H1 (cell line): ENCODE results near the gene LNPEP. TPM values are rescaled to one million over a fixed set of nuclear protein-coding genes. Genes with fewer than 3 reads are reported as not detected.

Source experiments
- CTCF ChIA-PET: fragments of 300-600 bp; sonication (Branson Sonifier 250); formaldehyde crosslinking; loops from one replicate; lab custom pipeline; 2021; ENCODE audit not compliant: partially characterized antibody; lab: Charles Lee
- POLR2A ChIA-PET: fragments of 300-600 bp; sonication (Branson Sonifier 250); formaldehyde crosslinking; loops from one replicate; lab custom pipeline; 2021; ENCODE audit warnings: inconsistent platforms; ENCODE audit not compliant: partially characterized antibody; lab: Charles Lee
- DNase-seq, 2 experiments: peaks; one replicate each; pipeline versions ENCODE4 v3.0.0 to v3.0.0-alpha.2; 2010 to 2022; ENCODE audit warnings: low spot score in 2 of 2, low read depth in 1 of 2, mixed read lengths in 1 of 2
- FAIRE-seq: peaks from 2 replicates; lab custom pipeline; 2011; peaks lifted over from hg19 to GRCh38; lab: Jason Lieb, UNC
- H2AFZ ChIP-seq: 2 replicates; pipeline ENCODE4 v1.8.1; 2012; ENCODE audit warnings: low read length, inconsistent platforms
- H2AK5ac ChIP-seq: 2 replicates; pipeline ENCODE4 v1.6.1; 2013; ENCODE audit warnings: low read depth, low read length
- H2BK120ac ChIP-seq: replicated peaks from 2 replicates; pipeline ENCODE3; 2013; ENCODE audit warnings: low read depth, low read length, inconsistent platforms
- H2BK12ac ChIP-seq: 2 replicates; pipeline ENCODE4 v1.6.1; 2013; ENCODE audit warnings: low read depth, low read length
- H2BK15ac ChIP-seq: 2 replicates; pipeline ENCODE4 v1.6.1; 2013; ENCODE audit warnings: low read length
- H2BK20ac ChIP-seq: 2 replicates; pipeline ENCODE4 v1.6.1; 2013; ENCODE audit warnings: low read length
- H2BK5ac ChIP-seq: 2 replicates; pipeline ENCODE4 v1.6.1; 2013; ENCODE audit warnings: low read depth, low read length
- H3K14ac ChIP-seq: 2 replicates; pipeline ENCODE4 v1.6.1; 2013; ENCODE audit warnings: inconsistent platforms; ENCODE audit not compliant: insufficient read length
- H3K18ac ChIP-seq: 2 replicates; pipeline ENCODE4 v1.6.1; 2013; ENCODE audit warnings: low read length; ENCODE audit errors: extremely low read depth
- H3K23ac ChIP-seq: 2 replicates; pipeline ENCODE4 v1.6.1; 2013; ENCODE audit warnings: inconsistent platforms; ENCODE audit not compliant: insufficient read length
- H3K23me2 ChIP-seq: 2 replicates; pipeline ENCODE4 v1.6.1; 2013; ENCODE audit warnings: low read depth, low read length
- H3K27ac ChIP-seq: 2 replicates; pipeline ENCODE4 v1.6.1; 2011; ENCODE audit warnings: low read depth, low read length, inconsistent platforms
- H3K27me3 ChIP-seq, 4 experiments: replicated peaks in 1 of 4; 1 replicate in 1 of 4; 2 replicates in 3 of 4; pipeline versions ENCODE4 v1.6.1 to v1.8.1; 2011 to 2013; ENCODE audit warnings: low read length in 3 of 4, mild to moderate bottlenecking in 3 of 4, inconsistent platforms in 2 of 4, mixed read lengths in 2 of 4, moderate library complexity in 1 of 4; ENCODE audit not compliant: control insufficient read depth in 3 of 4, insufficient read depth in 3 of 4; ENCODE audit errors: extremely low read depth in 1 of 4
- H3K36me3 ChIP-seq, 4 experiments: 2 replicates each; pipeline versions ENCODE4 v1.6.1 to v1.8.1; 2011 to 2013; ENCODE audit warnings: mild to moderate bottlenecking in 4 of 4, low read length in 3 of 4, moderate library complexity in 2 of 4, control low read depth in 1 of 4, inconsistent platforms in 1 of 4; ENCODE audit not compliant: insufficient read depth in 4 of 4, control insufficient read depth in 2 of 4
- H3K4ac ChIP-seq: replicated peaks from 2 replicates; pipeline ENCODE3; 2013; ENCODE audit warnings: low read length, low read depth, mixed read lengths, inconsistent platforms; ENCODE audit not compliant: insufficient read length
- H3K4me1 ChIP-seq, 4 experiments: replicated peaks in 1 of 4; 1 replicate in 1 of 4; 2 replicates in 3 of 4; pipeline versions ENCODE4 v1.6.1 to v1.8.1; 2011 to 2013; ENCODE audit warnings: low read length in 3 of 4, inconsistent platforms in 2 of 4, mixed read lengths in 1 of 4; ENCODE audit not compliant: insufficient read depth in 4 of 4, control insufficient read depth in 3 of 4
- H3K4me2 ChIP-seq, 2 experiments: 2 replicates each; pipeline versions ENCODE4 v1.6.1 to v1.8.1; 2011 to 2013; ENCODE audit warnings: low read depth in 2 of 2, low read length in 2 of 2, control low read depth in 1 of 2, inconsistent platforms in 1 of 2, mild to moderate bottlenecking in 1 of 2; ENCODE audit not compliant: insufficient read depth in 1 of 2
- H3K4me3 ChIP-seq, 4 experiments: fragments of 200-600, 300-600 bp in 1 of 4; sonication (generic), shearing (Covaris generic), sonication (Bioruptor Twin) in 1 of 4; 2 replicates each; pipeline versions ENCODE4 v1.5.1 to v1.8.1; 2011 to 2016; ENCODE audit warnings: low read length in 4 of 4, low read depth in 3 of 4, control low read depth in 2 of 4, inconsistent platforms in 2 of 4, mild to moderate bottlenecking in 2 of 4, mixed read lengths in 1 of 4, moderate library complexity in 1 of 4; ENCODE audit not compliant: insufficient read depth in 2 of 4; ENCODE audit errors: extremely low read depth in 1 of 4
- H3K56ac ChIP-seq: replicated peaks from 2 replicates; pipeline ENCODE3; 2013; ENCODE audit warnings: low read depth, mild to moderate bottlenecking, mixed read lengths, low read length, inconsistent platforms; ENCODE audit not compliant: insufficient read length
- H3K79me1 ChIP-seq: 2 replicates; pipeline ENCODE4 v1.6.1; 2013; ENCODE audit warnings: low read depth, low read length, control low read depth
- H3K79me2 ChIP-seq, 2 experiments: 2 replicates each; pipeline versions ENCODE4 v1.6.1 to v1.8.1; 2012 to 2013; ENCODE audit warnings: low read length in 2 of 2, mild to moderate bottlenecking in 2 of 2, inconsistent platforms in 1 of 2; ENCODE audit not compliant: insufficient read depth in 2 of 2, control insufficient read depth in 1 of 2
- H3K9ac ChIP-seq, 4 experiments: replicated peaks in 1 of 4; 1 replicate in 1 of 4; 2 replicates in 3 of 4; pipeline versions ENCODE4 v1.6.1 to v1.8.1; 2011 to 2013; ENCODE audit warnings: low read depth in 3 of 4, low read length in 3 of 4, control low read depth in 2 of 4, mild to moderate bottlenecking in 2 of 4, moderate library complexity in 2 of 4, inconsistent platforms in 1 of 4; ENCODE audit errors: extremely low read depth in 1 of 4
- H3K9me3 ChIP-seq, 2 experiments: 2 replicates each; pipeline versions ENCODE4 v1.6.1 to v1.8.1; 2012 to 2013; ENCODE audit warnings: mild to moderate bottlenecking in 2 of 2, moderate library complexity in 2 of 2, control low read depth in 1 of 2, inconsistent platforms in 1 of 2, low read depth in 1 of 2, low read length in 1 of 2, mixed read lengths in 1 of 2; ENCODE audit not compliant: insufficient read depth in 2 of 2
- H4K20me1 ChIP-seq, 2 experiments: replicated peaks in 1 of 2; 2 replicates each; pipeline versions ENCODE3 to v1.8.1; 2011 to 2013; ENCODE audit warnings: inconsistent platforms in 2 of 2, low read length in 2 of 2, mild to moderate bottlenecking in 1 of 2; ENCODE audit not compliant: insufficient read depth in 2 of 2, control insufficient read depth in 1 of 2
- H4K5ac ChIP-seq: 2 replicates; pipeline ENCODE4 v1.6.1; 2013; ENCODE audit warnings: low read length, low read depth, mixed read lengths, inconsistent platforms; ENCODE audit not compliant: insufficient read length
- H4K8ac ChIP-seq: 2 replicates; pipeline ENCODE4 v1.8.0; 2013; ENCODE audit warnings: mild to moderate bottlenecking, moderate library complexity, low read length, inconsistent platforms; ENCODE audit not compliant: insufficient read depth; ENCODE audit errors: extremely low read depth
- H4K91ac ChIP-seq: replicated peaks from 2 replicates; pipeline ENCODE3; 2013; ENCODE audit warnings: low read length, mixed read lengths, inconsistent platforms; ENCODE audit not compliant: insufficient read length
- ASH2L ChIP-seq: fragments of 200-600, 300-600 bp; sonication (generic); IDR thresholded peaks from one replicate; pipeline ENCODE4 v1.7.1; 2017; ENCODE audit warnings: low read length
- CBX8 ChIP-seq: fragments of 300-800, 300-1000 bp; sonication (generic); IDR thresholded peaks from 2 replicates; pipeline ENCODE4 v1.7.1; 2016; ENCODE audit warnings: low read depth, low read length, borderline replicate concordance
- EZH2 ChIP-seq: fragments of 200-600 bp; sonication (generic); IDR thresholded peaks from 2 replicates; pipeline ENCODE4 v1.7.1; 2012; ENCODE audit warnings: low read depth, mild to moderate bottlenecking, moderate library complexity, low read length, inconsistent platforms; ENCODE audit not compliant: severe bottlenecking
- HDAC2 ChIP-seq, 2 experiments: fragments of 300-600 bp in 1 of 2; sonication (generic) in 1 of 2; IDR thresholded peaks; 2 replicates each; pipeline ENCODE4 v1.6.1; 2011 to 2012; ENCODE audit warnings: low read depth in 2 of 2, low read length in 2 of 2, mild to moderate bottlenecking in 2 of 2, moderate library complexity in 2 of 2, borderline replicate concordance in 1 of 2, inconsistent platforms in 1 of 2
- MAFK ChIP-seq: IDR thresholded peaks from 2 replicates; pipeline ENCODE4 v1.6.1; 2012; ENCODE audit warnings: low read depth, mild to moderate bottlenecking, improper control_type of control experiment, low read length
- MAX ChIP-seq: IDR thresholded peaks from 2 replicates; pipeline ENCODE4 v1.6.1; 2012; ENCODE audit warnings: inconsistent platforms
- NRF1 ChIP-seq: IDR thresholded peaks from 2 replicates; pipeline ENCODE4 v1.6.1; 2011; ENCODE audit warnings: mild to moderate bottlenecking, low read depth, low read length, improper control_type of control experiment
- RNF2 ChIP-seq: fragments of 200-900, 300-1000 bp; sonication (generic); IDR thresholded peaks from 2 replicates; pipeline ENCODE4 v1.7.1; 2016; ENCODE audit warnings: borderline replicate concordance, low read depth, mild to moderate bottlenecking, antibody characterized with exemption, low read length; ENCODE audit not compliant: poor library complexity, severe bottlenecking; ENCODE audit errors: missing control alignments
- RXRA ChIP-seq: IDR thresholded peaks from 2 replicates; pipeline ENCODE4 v1.6.1; 2011; ENCODE audit warnings: low read depth, mild to moderate bottlenecking, low read length, moderate library complexity; ENCODE audit not compliant: insufficient read depth
- SP2 ChIP-seq: IDR thresholded peaks from 2 replicates; pipeline ENCODE4 v1.6.1; 2012; ENCODE audit warnings: mild to moderate bottlenecking, low read length, inconsistent platforms
- SUZ12 ChIP-seq: fragments of 200-600 bp; sonication (generic); IDR thresholded peaks from 2 replicates; pipeline ENCODE4 v1.6.1; 2012; ENCODE audit warnings: mild to moderate bottlenecking, inconsistent platforms, low read length, moderate library complexity, mixed read lengths
- TCF12 ChIP-seq: IDR thresholded peaks from 2 replicates; pipeline ENCODE4 v1.6.1; 2011; ENCODE audit warnings: low read depth, mild to moderate bottlenecking, low read length
- TEAD4 ChIP-seq: IDR thresholded peaks from 2 replicates; pipeline ENCODE4 v1.6.1; 2012; ENCODE audit warnings: low read depth, low read length, inconsistent platforms, mixed read lengths
- polyA plus RNA-seq, 7 experiments: library from polyadenylated mRNA; depleted of rRNA in 3 of 7; stranded (reverse) in 5 of 7; unstranded in 2 of 7; fragments of >200 nt in 5 of 7; fragments of 200-250 nt in 2 of 7; gene quantifications; 1 replicate in 5 of 7; 2 replicates in 1 of 7; 4 replicates in 1 of 7; pipeline versions ENCODE4 v1.2.1 to v1.2.3, GENCODE V29; 2011 to 2013; ENCODE audit warnings: missing spikeins in 2 of 7, mixed read lengths in 2 of 7
- total RNA-seq: library from RNA; stranded (reverse); fragmentation: NEBNext Ultra II Directional; extraction: Animal tissue kit (Norgen Biotek cat#: 25700); gene quantifications from 2 replicates; pipeline ENCODE4 v1.2.1, GENCODE V29; 2021

LNPEP gene
- total and polyA plus RNA-seq, 2 of the 8 experiments (the other 6 are each of a cell fraction or from before 2014, with no cell fraction given) = 1.8 to 4.5 TPM

GRCh38 chr5:96991708-96992107, 55.8 kb downstream of the LNPEP start:
- no peak overlapping the region for H3K9ac ChIP-seq
- H4K20me1 ChIP-seq = no peaks in the 10 kb centered on the region
- H3K23ac ChIP-seq = no peak overlapping the region
- H3K9me3 ChIP-seq = no peaks in the 10 kb centered on the region
- DNase-seq = no peak
- H3K4me3 ChIP-seq = no peak overlapping the region
- no peak overlapping the region for H2AK5ac ChIP-seq
- no peak overlapping the region for H2AFZ ChIP-seq
- H3K27me3 ChIP-seq = no peaks in the 10 kb centered on the region
- no peaks in the 10 kb centered on the region for H3K36me3 ChIP-seq
- H4K91ac ChIP-seq = no peak overlapping the region
- H2BK12ac ChIP-seq = no peak overlapping the region
- TF ChIP-seq TEAD4 (no peak), CBX8 (no peak), MAX (no peak), RXRA (no peak), ASH2L (no peak), SUZ12 (no peak), NRF1 (no peak), TCF12 (no peak), HDAC2 (IDR thresholded peaks at IDR 0.05; ENCODE audit: borderline replicate concordance in 1 of 2, low read depth in 2 of 2, low read length in 2 of 2) (no peak), EZH2 (no peak), RNF2 (no peak), MAFK (no peak), SP2 (no peak)
- no peak overlapping the region for H4K5ac ChIP-seq
- H3K23me2 ChIP-seq = no peaks in the 10 kb centered on the region
- H4K8ac ChIP-seq = no peak overlapping the region
- no peak overlapping the region for H2BK15ac ChIP-seq
- no peaks in the 10 kb centered on the region for H3K79me2 ChIP-seq
- H3K14ac ChIP-seq = no peak overlapping the region
- H3K18ac ChIP-seq = no peak overlapping the region
- H3K27ac ChIP-seq = no peak overlapping the region
- no peak overlapping the region for H3K4ac ChIP-seq
- no peaks in the 10 kb centered on the region for H3K79me1 ChIP-seq
- no peaks in the 10 kb centered on the region; a peak in 1 of 7 replicates for H3K4me1 ChIP-seq
- no peak overlapping the region for H3K56ac ChIP-seq
- no peak overlapping the region for H2BK20ac ChIP-seq
- ChIA-PET CTCF (no interaction called here), POLR2A (no interaction called here)
- no peak overlapping the region for H3K4me2 ChIP-seq
- no peak for FAIRE-seq
- no peak overlapping the region for H2BK120ac ChIP-seq
- H2BK5ac ChIP-seq = no peak overlapping the region
